HEK293T (cell line): ENCODE results near the gene FAM168A.

Experiments used
- CTCF ChIA-PET: fragments of 350-600 bp; formaldehyde crosslinking; extraction: SDS; loops from one replicate; lab custom pipeline; 2021; ENCODE audit warnings: antibody characterized with exemption, inconsistent platforms; lab: Yijun Ruan, JAX
- POLR2A ChIA-PET: fragments of 350-600 bp; formaldehyde crosslinking; extraction: SDS; loops from one replicate; lab custom pipeline; 2020; ENCODE audit warnings: antibody characterized with exemption, inconsistent platforms; lab: Yijun Ruan, JAX
- DNase-seq: peaks from one replicate; pipeline ENCODE4 v3.0.0; 2012; ENCODE audit warnings: mixed read lengths; ENCODE audit errors: extremely low spot score
- ARNT ChIP-seq: fragments of 450-650 bp; IDR thresholded peaks from 2 replicates; pipeline ENCODE4 v1.6.1; 2017; ENCODE audit warnings: mild to moderate bottlenecking
- BHLHE40 ChIP-seq: fragments of 450-650 bp; IDR thresholded peaks from 2 replicates; pipeline ENCODE4 v1.6.1; 2016; ENCODE audit warnings: mild to moderate bottlenecking, moderate library complexity, borderline replicate concordance
- CTBP1 ChIP-seq: fragments of 450-650 bp; IDR thresholded peaks from 2 replicates; pipeline ENCODE4 v1.6.1; 2016; ENCODE audit warnings: borderline replicate concordance
- ELF4 ChIP-seq: fragments of 450-650 bp; IDR thresholded peaks from 2 replicates; pipeline ENCODE4 v1.6.1; 2017; ENCODE audit warnings: antibody characterized with exemption
- FOXA1 ChIP-seq: fragments of 450-650 bp; IDR thresholded peaks from 2 replicates; pipeline ENCODE4 v1.6.1; 2016; ENCODE audit warnings: mild to moderate bottlenecking
- FOXK2 ChIP-seq: fragments of 450-650 bp; IDR thresholded peaks from 2 replicates; pipeline ENCODE4 v1.6.1; 2016; ENCODE audit warnings: mild to moderate bottlenecking
- FOXM1 ChIP-seq: fragments of 450-650 bp; IDR thresholded peaks from 2 replicates; pipeline ENCODE4 v1.6.1; 2017; ENCODE audit warnings: mild to moderate bottlenecking, borderline replicate concordance
- HDGF ChIP-seq: fragments of 450-650 bp; IDR thresholded peaks from 2 replicates; pipeline ENCODE4 v1.6.1; 2017; ENCODE audit warnings: antibody characterized with exemption, borderline replicate concordance
- L3MBTL2 ChIP-seq: fragments of 450-650 bp; conservative IDR thresholded peaks from 2 replicates; pipeline ENCODE4 v1.6.1; 2016; ENCODE audit warnings: mild to moderate bottlenecking
- LEF1 ChIP-seq: fragments of 450-650 bp; IDR thresholded peaks from 2 replicates; pipeline ENCODE4 v1.6.1; 2017; ENCODE audit warnings: mild to moderate bottlenecking, borderline replicate concordance
- NFRKB ChIP-seq: fragments of 450-650 bp; IDR thresholded peaks from 2 replicates; pipeline ENCODE4 v1.6.1; 2016; ENCODE audit warnings: mild to moderate bottlenecking, moderate library complexity
- SP1 ChIP-seq: fragments of 450-650 bp; IDR thresholded peaks from 2 replicates; pipeline ENCODE4 v1.6.1; 2017
- SUZ12 ChIP-seq: fragments of 450-650 bp; IDR thresholded peaks from 2 replicates; pipeline ENCODE4 v1.6.1; 2016; ENCODE audit warnings: mild to moderate bottlenecking
- TARDBP ChIP-seq: fragments of 450-650 bp; IDR thresholded peaks from 2 replicates; pipeline ENCODE4 v1.6.1; 2016
- ZNF384 ChIP-seq: fragments of 450-650 bp; IDR thresholded peaks from 2 replicates; pipeline ENCODE4 v1.6.1; 2016
- TF ChIP-seq, protein P1 (sequence below): fragments of 450-650 bp; IDR thresholded peaks from 2 replicates; pipeline ENCODE4 v1.6.1; 2016

The FAM168A gene

DNA sequence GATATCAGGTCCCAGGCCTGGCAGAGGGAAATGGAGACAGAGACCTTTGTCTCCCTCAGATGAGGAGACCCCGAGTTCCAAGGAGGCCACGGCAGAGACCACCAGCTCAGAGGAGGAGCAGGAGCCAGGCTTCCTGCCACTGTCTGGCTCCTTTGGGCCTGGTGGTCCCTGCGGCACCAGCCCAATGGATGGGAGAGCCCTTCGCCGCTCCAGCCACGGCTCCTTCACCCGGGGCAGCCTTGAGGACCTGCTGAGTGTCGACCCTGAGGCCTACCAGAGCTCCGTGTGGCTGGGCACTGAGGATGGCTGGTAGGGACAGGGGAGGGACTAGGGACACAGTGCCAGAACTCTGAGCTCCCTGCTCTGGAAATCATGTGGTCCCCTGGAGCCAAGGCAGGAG lies 234.8 kb downstream of the FAM168A start:
- TF ChIP-seq LEF1: no peak
- no peak for TF ChIP-seq FOXK2
- TF ChIP-seq NFRKB: no peak
- no peak for TF ChIP-seq ARNT
- no peak for TF ChIP-seq BHLHE40
- TF ChIP-seq ZNF384: no peak
- TF ChIP-seq, protein P1, sequence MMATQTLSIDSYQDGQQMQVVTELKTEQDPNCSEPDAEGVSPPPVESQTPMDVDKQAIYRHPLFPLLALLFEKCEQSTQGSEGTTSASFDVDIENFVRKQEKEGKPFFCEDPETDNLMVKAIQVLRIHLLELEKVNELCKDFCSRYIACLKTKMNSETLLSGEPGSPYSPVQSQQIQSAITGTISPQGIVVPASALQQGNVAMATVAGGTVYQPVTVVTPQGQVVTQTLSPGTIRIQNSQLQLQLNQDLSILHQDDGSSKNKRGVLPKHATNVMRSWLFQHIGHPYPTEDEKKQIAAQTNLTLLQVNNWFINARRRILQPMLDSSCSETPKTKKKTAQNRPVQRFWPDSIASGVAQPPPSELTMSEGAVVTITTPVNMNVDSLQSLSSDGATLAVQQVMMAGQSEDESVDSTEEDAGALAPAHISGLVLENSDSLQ: no peak
- no peak for TF ChIP-seq SP1
- no peak for TF ChIP-seq CTBP1
- no peak for TF ChIP-seq TARDBP
- TF ChIP-seq L3MBTL2: no peak
- no peak for TF ChIP-seq SUZ12
- TF ChIP-seq HDGF: no peak
- CTCF ChIA-PET: no interaction called here
- DNase-seq: no peak
- POLR2A ChIA-PET: no interaction called here

DNA sequence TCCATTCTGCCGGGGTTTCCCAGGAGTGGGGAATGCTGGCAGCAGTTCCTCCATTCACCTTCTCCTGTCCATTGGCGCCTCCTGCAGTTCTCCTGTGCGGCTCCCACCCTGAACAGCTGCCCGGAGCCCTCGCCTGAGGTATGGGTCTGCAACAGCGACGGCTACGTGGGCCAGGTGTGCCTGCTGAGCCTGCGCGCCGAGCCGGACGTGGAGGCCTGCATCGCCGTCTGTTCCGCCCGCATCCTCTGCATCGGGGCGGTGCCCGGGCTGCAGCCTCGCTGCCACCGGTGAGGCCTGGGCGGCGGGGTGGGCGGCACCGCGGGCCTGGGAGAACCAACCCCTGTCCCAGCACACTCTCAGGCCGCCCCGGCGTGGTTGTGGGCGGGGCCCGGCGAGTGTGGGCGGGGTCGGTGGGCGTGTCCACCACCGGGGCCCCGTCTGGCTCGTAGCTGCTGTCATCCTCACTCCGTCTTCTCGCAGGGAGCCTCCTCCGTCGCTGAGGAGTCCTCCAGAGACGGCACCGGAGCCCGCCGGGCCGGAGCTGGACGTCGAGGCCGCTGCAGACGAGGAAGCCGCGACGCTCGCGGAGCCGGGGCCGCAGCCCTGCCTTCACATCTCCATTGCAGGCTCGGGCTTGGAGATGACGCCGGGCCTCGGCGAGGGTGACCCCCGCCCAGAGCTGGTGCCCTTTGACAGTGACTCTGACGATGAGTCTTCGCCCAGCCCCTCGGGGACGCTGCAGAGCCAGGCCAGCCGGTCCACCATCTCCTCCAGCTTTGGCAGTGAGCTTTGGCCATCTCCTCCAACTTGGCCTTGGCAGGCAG lies 235.7 kb downstream of the FAM168A start:
- no peak for TF ChIP-seq L3MBTL2
- TF ChIP-seq FOXM1: no peak
- TF ChIP-seq TARDBP: no peak
- TF ChIP-seq HDGF: no peak
- TF ChIP-seq CTBP1: no peak
- TF ChIP-seq LEF1: no peak
- TF ChIP-seq ZNF384: no peak
- TF ChIP-seq NFRKB: no peak
- no peak for TF ChIP-seq FOXA1
- TF ChIP-seq SUZ12: no peak
- no peak for TF ChIP-seq FOXK2
- no peak for TF ChIP-seq ARNT
- no peak for TF ChIP-seq ELF4
- no peak for TF ChIP-seq SP1
- TF ChIP-seq BHLHE40: no peak
- TF ChIP-seq, protein P1: no peak
- DNase-seq: peak; percentile 62
- POLR2A ChIA-PET: no interaction called here
- CTCF ChIA-PET: interaction anchor here (3.1 kb wide), 1 partner anchor 11 kb away, joined by 20 read pairs; no protein-coding TSS in a partner anchor

DNA sequence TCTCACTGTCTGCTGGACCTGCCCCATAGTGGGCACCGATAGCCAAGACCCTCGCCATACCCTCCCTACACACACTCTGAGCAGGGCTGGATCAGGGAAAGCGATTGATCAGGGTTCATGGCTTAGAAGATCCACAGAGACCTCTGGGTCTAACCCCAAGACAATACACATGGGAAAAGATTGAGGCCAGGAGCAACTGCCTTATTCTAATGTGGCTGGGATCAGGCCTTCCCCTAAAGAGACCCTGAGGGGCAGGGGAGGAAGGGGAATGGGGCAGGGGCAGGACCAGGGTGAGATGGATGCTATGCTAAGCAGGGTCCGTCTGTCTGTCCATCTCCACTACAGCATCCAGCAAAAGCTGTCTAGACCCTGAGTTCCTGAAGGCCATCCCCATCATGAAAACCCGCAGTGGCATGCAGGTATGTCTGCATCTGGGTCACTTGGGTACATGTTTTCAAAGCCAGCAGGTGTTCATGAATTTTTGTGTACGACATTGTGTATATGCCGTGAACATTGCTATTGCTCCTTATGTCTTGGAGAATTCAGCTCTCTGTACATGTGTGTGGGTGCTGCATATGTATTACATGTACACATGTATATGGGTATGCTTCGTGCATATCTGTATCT lies 237.1 kb downstream of the FAM168A start:
- no peak for DNase-seq
- no peak for TF ChIP-seq TARDBP
- no peak for TF ChIP-seq L3MBTL2
- no peak for TF ChIP-seq ARNT
- no peak for TF ChIP-seq FOXM1
- no peak for TF ChIP-seq NFRKB
- TF ChIP-seq ELF4: no peak
- TF ChIP-seq BHLHE40: no peak
- TF ChIP-seq ZNF384: no peak
- POLR2A ChIA-PET: no interaction called here
- CTCF ChIA-PET: interaction anchor here (0.7 to 3.1 kb wide), 4 partner anchors 8 to 32 kb away, joined by 3 to 20 read pairs (median 4); no protein-coding TSS in a partner anchor

DNA sequence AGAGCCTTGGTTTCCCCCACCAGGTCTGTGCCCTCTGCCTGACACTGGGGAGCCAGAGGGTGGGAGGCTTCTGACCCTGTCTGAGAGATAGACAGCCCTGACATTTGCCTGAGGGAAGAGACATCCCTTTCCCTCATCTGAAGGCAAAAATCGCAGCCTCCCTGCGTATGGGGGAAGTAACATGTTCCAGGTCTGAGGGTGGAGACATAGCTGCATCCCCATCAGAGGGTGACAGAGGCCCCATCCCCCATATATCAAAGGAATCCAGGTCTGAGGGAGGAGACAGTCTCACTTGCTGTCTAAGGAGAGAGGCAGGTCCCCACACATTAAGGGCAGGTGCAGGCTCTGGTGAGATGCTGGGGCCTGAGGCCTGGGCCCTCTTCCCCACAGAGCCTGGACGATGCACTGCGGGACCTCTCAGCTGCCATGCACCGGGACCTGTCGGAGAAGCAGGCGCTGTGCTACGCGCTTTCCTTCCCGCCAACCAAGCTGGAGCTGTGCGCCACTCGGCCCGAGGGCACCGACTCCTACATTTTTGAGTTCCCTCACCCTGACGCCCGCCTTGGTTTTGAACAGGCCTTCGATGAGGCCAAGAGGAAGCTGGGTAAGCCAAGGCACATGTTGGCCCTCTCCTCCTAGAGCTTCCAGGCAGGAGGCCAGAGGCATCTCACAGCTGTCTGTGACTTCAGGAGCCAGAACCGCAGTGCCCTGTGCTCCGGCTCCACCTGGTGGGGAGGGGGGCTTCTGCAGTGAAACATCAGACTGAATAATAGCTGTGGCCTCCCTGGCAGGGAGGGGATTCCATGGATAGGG lies 237.8 kb downstream of the FAM168A start:
- TF ChIP-seq ZNF384 (no peak), TARDBP (no peak), BHLHE40 (no peak), SP1 (no peak), ELF4 (no peak), CTBP1 (no peak), LEF1 (no peak), HDGF (no peak)
- TF ChIP-seq, protein P1: no peak
- ChIA-PET POLR2A (no interaction called here), CTCF (interaction anchor here (0.7 to 3.1 kb wide), 6 partner anchors 9 to 70 kb away, joined by 3 to 20 read pairs (median 4); no protein-coding TSS in a partner anchor)
- peak; percentile 73 for DNase-seq

DNA sequence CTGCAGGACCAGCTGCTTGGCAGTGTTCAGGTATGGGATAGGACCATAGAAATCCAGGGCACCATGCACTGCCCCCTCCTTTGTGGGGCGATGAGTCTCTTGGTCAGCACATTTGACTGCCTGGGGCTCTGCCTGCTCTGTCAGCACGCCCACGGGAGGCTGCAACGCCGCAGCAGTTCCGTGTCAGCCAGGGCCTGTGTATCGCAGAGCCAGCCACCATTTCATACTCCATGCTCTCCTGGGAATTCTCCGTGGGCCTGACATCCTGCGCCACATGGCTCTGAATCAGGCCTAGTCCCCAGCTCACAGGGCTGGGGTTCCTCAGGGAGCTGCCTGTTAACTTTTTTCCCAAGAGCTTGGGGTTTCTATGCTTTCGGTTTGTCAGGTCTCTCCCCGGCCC lies 238.6 kb downstream of the FAM168A start:
- ChIA-PET POLR2A (no interaction called here), CTCF (interaction anchor here (1.1 to 3.1 kb wide), 4 partner anchors 8 to 70 kb away, joined by 3 to 20 read pairs (median 4); no protein-coding TSS in a partner anchor)
- DNase-seq: no peak
- no peak for TF ChIP-seq TARDBP
- TF ChIP-seq BHLHE40: no peak
- TF ChIP-seq SP1: no peak
- no peak for TF ChIP-seq FOXA1
- TF ChIP-seq ARNT: no peak
- no peak for TF ChIP-seq NFRKB
- no peak for TF ChIP-seq ZNF384
- TF ChIP-seq, protein P1: no peak
- no peak for TF ChIP-seq FOXM1
